Ectodermal cell (in vitro differentiated cells): ENCODE results near the gene TRIO.

Experiments used
- H3K27ac ChIP-seq: 2 replicates; pipeline ENCODE4 v1.7.0; 2013; ENCODE audit warnings: mild to moderate bottlenecking, low read depth, low read length; ENCODE audit not compliant: insufficient read depth, poor library complexity, severe bottlenecking
- H3K27me3 ChIP-seq: 2 replicates; pipeline ENCODE4 v1.7.0; 2013; ENCODE audit warnings: mild to moderate bottlenecking, low read length; ENCODE audit not compliant: insufficient read depth, control insufficient read depth, poor library complexity, severe bottlenecking
- H3K36me3 ChIP-seq: one replicate; pipeline ENCODE4 v1.7.0; 2013; ENCODE audit warnings: low read length; ENCODE audit not compliant: control insufficient read depth, insufficient read depth
- H3K4me1 ChIP-seq: one replicate; pipeline ENCODE4 v1.7.0; 2013; ENCODE audit warnings: low read length; ENCODE audit not compliant: control insufficient read depth, insufficient read depth
- H3K4me3 ChIP-seq: 2 replicates; pipeline ENCODE4 v1.7.0; 2013; ENCODE audit warnings: low read depth, low read length, control low read depth; ENCODE audit not compliant: insufficient read depth
- H3K9me3 ChIP-seq: 2 replicates; pipeline ENCODE4 v1.7.0; 2013; ENCODE audit warnings: mild to moderate bottlenecking, low read length, moderate library complexity; ENCODE audit not compliant: control insufficient read depth
- WGBS, 2 experiments: methylation state at CpG; one replicate each; pipeline ENCODE4 v1.1.7; 2013; ENCODE audit warnings: missing lambda C conversion rate in 2 of 2; 5-methylcytosine and 5-hydroxymethylcytosine counted together

Gene TRIO

DNA sequence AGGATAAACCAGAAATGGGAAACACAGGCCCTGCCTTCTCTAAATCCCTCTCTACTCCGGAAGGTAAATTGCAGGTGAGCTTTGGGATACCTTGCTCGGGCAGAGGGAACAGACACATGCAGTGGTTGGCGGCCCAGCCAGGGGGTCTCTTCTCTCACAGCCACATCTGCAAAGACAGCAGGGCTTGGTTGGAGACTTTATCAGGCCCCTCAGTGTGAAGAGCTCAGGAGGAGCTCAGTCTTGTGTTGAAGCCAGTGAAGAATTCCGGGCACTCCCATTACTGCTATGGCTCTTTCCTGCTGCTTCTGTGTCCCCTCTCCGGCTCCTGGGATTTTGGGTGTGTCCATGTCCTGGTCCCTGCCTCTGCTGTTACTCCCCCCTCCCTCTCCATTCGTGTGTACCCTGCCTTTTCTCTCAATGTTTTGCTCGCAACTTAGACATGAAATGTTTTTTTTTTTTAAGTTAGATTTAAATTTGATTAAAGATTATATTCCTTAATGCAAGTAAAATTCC is 99.8 kb downstream of the TRIO start:
- H3K4me3 ChIP-seq = no peak overlapping the region
- H3K9me3 ChIP-seq = no peaks in the 10 kb centered on the region
- WGBS, 2 experiments = 60 to 61% methylated on average over 5 to 6 of the region's 7 CpGs
- peaks cover 22% of the 10 kb centered on the region for H3K4me1 ChIP-seq
- H3K27ac ChIP-seq = no peak overlapping the region
- no peaks in the 10 kb centered on the region for H3K36me3 ChIP-seq
- H3K27me3 ChIP-seq = no peaks in the 10 kb centered on the region

DNA sequence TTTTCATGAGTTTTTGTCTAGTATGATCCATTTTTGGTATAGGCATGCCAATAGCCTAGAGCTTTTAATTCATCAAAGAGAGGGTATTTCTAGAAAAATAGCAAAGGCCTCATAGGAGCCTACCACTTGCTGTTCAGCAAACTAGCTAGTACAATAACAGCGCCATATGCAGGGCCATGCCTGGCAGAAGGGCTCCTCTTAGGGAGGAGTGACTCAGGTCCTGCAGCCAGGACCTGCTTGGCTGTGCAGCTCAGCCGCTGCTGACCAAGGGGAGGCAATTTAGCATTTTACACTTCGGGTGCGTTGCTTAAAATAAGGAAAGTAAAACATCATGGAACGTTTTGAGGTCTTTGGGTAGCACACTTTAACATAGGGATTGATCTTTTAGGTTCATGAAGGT is 100.6 kb downstream of the TRIO start:
- Histone ChIP-seq H3K9me3 (no peaks in the 10 kb centered on the region), H3K4me1 (peaks cover 17% of the 10 kb centered on the region), H3K4me3 (no peak overlapping the region), H3K36me3 (no peaks in the 10 kb centered on the region), H3K27ac (no peak overlapping the region), H3K27me3 (no peaks in the 10 kb centered on the region)
- 91 to 92% methylated on average over 5 of the region's 5 CpGs for WGBS, 2 experiments

DNA sequence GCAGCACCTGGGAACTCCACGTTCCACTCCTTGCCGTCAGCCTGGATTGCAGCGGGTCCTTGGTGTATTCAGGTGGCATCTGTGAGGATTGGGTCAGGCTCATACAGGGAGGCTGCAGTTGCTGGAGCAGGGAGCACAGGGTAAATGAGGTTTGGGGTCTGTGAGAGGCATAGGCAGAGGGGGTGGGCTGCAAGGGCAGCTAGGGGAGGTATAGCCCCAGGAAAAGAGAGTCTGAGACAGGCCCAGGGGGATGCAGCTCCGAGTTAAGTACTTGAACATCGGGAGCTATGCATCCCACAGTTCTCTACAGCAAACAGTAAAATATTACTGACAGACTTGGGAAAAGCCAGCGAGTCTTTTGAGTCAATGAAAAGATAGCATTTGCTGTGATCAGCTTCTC is 101.6 kb downstream of the TRIO start:
- Histone ChIP-seq H3K27ac (no peak overlapping the region), H3K27me3 (no peaks in the 10 kb centered on the region), H3K4me3 (no peak overlapping the region), H3K4me1 (peaks cover 21% of the 10 kb centered on the region), H3K9me3 (no peaks in the 10 kb centered on the region), H3K36me3 (no peaks in the 10 kb centered on the region)
- 87 to 91% methylated on average over 6 of the region's 6 CpGs for WGBS, 2 experiments

DNA sequence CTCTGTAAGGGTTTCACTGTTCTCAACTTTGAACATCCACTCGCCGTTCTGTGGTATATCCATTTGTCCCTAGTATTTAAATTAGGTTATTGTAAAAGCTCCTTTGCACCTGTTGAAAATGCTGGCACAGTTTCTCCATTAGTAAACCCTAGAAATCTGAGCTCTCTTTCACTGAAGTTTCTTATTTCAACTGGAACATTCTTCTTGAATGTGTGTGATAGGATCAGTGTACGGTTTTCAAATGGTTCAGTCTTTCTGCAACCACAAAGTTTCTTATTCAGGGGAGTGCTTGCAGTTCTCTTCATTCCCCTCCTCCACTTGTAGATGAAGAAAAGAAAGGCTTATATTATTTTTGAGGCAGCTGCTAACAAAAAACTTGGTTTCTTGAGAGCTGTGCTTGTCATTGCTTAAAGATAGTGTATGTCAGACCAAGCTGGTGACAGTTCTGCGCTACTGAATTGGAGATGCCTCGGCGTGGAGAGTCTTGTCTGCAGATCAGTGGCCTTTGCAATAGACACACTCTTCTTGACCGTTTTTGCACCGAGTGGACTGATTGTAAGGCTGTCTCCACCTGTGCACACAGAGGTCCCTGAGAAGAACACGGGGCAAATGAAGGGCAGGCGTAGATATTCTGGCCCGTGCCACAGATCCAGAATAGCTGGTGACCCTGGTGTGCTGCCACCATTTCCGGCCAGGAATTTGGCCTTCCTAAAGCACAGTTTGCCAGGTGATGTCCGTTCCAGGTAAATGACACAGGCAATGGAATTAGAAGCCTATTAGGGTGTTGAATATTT is 102.2 kb downstream of the TRIO start:
- no peak overlapping the region for H3K27ac ChIP-seq
- 94 to 95% methylated on average over 12 to 13 of the region's 13 CpGs for WGBS, 2 experiments

DNA sequence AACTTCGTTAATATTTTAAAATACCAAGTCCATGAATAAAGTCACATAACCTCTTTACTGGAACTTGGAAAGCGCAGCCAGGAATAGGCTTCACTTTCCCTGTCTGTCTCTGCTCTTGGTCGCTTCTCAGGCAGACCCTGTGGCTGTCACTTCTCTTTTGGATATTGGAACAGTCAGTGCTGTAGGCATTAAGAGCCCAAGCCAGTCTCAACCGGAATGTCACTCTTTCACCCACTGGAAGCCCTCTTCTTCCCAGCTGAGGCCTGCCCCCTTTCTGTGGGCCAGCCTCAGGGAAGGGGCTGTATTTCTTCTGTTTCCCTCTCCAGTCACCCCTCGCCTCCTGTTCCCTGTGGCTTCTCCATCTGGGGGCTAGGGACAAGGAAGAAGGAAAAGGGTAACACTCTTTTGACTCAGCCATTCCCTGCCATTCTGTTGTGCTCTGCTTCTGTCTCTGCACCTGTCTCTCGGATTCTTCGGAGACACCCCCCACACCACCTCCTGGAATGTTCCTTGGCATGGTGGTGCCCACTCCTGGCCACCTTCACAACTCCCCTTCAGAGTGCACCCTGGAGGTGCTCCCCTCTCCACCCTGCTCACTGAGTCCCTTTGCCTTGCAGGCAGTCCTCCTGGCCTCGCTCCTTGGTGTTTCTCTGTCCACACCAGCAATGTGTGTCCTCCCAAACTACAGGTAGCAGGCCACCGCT is 103.4 kb downstream of the TRIO start:
- Histone ChIP-seq H3K36me3 (no peaks in the 10 kb centered on the region), H3K27me3 (no peaks in the 10 kb centered on the region), H3K4me3 (no peak overlapping the region), H3K9me3 (no peaks in the 10 kb centered on the region), H3K4me1 (peaks cover 25% of the 10 kb centered on the region), H3K27ac (no peak overlapping the region)
- WGBS, 2 experiments = 77 to 83% methylated on average over 9 of the region's 9 CpGs

More for the DNA sequence above, 102.2 kb downstream of the TRIO start:
- no peak overlapping the region for H3K4me3 ChIP-seq
- H3K27me3 ChIP-seq = no peaks in the 10 kb centered on the region
- H3K9me3 ChIP-seq = no peaks in the 10 kb centered on the region
- no peaks in the 10 kb centered on the region for H3K36me3 ChIP-seq
- peaks cover 25% of the 10 kb centered on the region for H3K4me1 ChIP-seq

DNA sequence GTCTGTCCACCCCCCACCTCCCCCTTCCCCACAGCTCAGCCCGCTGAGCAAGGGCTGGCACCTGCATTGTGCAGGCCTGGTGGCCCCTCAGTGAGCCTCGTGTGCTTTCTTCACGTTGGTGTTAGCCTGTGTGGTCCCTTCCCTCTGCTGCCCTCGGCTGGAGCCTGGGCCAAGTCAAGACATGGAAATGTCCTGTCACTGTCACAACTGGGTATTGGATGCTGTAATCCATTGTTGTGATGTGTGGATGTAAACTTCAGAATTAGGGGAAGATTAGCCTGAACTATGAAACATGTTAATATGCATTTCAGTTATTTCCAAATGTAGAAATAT is 103.9 kb downstream of the TRIO start:
- WGBS, 2 experiments = 28 to 41% methylated on average over 4 of the region's 4 CpGs

DNA sequence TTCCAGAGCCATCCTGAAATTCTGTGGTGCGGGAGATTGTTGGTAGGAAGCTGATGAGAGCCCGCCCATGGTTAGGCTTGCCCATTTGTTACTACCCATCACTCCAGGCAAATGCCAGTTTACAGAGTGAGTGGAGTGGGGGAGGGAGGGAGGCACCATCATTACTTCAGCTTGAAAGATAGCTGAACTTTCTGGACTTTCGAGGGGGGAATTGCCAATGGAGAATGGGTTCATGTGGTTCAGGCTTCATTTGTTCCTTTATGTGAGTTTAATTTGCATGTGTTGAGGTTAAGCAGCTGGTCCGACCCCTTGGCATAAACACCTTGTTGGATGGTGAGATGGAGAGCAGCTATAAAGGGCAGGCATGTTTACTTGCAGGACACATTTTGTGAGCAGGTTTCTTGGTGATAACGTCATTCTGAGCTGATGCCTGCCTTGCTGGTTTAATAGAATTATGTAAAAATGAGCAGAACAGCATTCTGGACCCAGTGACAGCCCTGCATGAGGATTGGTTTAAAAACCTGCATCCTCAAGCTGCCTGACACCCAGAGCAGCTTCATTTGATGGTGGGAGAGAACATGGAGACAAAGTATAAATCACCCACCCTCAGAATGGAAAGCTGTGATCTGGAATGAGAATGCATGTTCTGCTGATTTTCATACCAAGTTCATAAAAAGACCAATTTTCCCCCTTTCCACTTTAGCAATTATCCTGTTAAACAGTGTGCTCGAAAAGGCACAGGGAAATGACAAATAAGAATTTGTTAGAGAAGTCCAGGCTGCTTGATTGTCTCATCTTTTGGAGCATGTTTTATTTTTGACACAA is 106.3 kb downstream of the TRIO start:
- Histone ChIP-seq H3K27ac (no peak overlapping the region), H3K9me3 (no peaks in the 10 kb centered on the region), H3K36me3 (no peaks in the 10 kb centered on the region), H3K4me1 (peaks cover 29% of the 10 kb centered on the region), H3K4me3 (no peak overlapping the region), H3K27me3 (no peaks in the 10 kb centered on the region)
- 94 to 95% methylated on average over 6 of the region's 6 CpGs for WGBS, 2 experiments

More for the DNA sequence above, 103.9 kb downstream of the TRIO start:
- Histone ChIP-seq H3K4me1 (peaks cover 27% of the 10 kb centered on the region), H3K36me3 (no peaks in the 10 kb centered on the region), H3K9me3 (no peaks in the 10 kb centered on the region), H3K27ac (no peak overlapping the region), H3K27me3 (no peaks in the 10 kb centered on the region), H3K4me3 (no peak overlapping the region)

DNA sequence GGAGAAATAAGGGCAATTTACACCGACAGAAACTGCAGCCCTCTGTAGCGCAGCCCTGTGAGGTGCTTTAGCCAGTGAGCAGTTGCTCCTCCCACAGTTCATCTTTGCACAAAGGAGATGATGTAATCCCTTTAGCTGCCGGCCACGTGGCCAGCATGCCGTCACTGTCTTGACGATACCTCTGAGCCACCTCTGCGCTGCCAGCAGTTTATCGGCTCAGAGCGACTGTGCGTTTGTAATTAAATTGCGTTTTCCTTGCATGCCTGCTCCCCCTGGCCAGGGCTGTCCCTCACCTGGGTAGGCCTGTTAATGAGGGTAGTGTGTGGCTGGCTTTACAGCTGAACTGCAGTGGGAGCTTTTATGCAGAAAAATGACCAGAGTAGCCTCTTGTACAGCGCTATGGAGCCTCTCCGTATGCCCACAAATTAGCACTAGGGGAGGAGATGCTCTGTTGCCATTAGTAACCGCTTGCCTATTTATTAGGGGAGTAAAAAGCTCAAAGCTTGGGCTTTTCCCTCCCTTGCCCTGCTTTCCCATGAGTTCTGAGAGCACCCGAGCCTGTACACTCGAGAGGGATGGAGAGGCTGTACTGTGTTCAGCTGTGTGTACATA is 107.0 kb downstream of the TRIO start:
- Histone ChIP-seq H3K4me3 (no peak overlapping the region), H3K9me3 (no peaks in the 10 kb centered on the region), H3K4me1 (peaks cover 29% of the 10 kb centered on the region), H3K27ac (peak overlapping the region; percentile 28), H3K27me3 (no peaks in the 10 kb centered on the region), H3K36me3 (no peaks in the 10 kb centered on the region)
- 72 to 73% methylated on average over 16 of the region's 16 CpGs for WGBS, 2 experiments

DNA sequence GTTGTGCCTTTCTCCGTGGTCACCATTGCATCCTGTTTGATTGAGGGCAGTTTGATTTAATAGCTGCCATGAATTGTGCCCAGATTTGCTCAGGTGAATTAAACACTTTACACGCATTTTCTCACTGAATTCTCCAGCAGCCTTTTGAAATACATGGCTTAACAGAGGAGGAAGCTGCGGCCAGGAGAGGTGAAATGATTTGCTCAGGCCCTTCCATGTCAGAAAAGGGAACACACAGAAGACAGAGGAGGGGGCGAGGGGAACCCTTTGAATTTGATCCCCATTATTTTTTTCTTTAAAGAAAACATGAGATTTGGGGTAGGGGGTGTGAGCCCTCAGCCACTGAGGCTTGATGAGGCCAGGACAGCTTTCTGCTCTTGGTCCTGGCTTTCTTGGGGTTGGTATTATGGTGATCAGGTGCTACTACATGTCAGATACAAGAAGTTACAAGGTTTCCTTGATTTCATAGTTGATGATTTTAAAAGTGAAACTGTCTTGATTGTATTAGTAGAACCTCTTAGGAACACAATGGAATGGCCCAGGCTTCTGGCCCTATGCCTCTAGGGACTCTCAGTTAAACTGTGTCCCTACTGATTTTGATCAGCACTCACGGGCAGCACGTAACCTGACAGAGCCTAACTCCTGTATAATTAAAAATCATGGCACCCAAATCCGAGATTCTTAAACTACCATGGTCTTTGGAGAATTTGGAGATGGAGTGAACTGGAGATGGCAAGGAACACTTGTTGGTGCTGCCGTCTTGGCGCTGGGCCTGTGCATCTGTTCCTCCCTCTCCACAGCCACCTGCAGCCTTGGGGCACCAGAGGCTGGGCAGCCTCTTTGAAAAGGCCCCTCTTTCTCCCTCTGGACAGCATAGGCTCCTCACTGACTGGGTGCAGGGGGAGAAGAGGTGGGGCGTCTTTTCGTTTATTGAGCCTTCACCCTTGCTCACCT is 107.9 kb downstream of the TRIO start:
- no peak overlapping the region for H3K4me3 ChIP-seq
- H3K9me3 ChIP-seq = no peaks in the 10 kb centered on the region
- H3K36me3 ChIP-seq = no peaks in the 10 kb centered on the region
- H3K4me1 ChIP-seq = peaks cover 29% of the 10 kb centered on the region
- H3K27me3 ChIP-seq = no peaks in the 10 kb centered on the region
- 86 to 91% methylated on average over 11 of the region's 11 CpGs for WGBS, 2 experiments
- H3K27ac ChIP-seq = peak overlapping the region; percentile 28
